ENCODE data around the gene CSTF1.
"Not testable (repeated sequence)": the region's sequence is repeated elsewhere in the genome, so short reads cannot be mapped to it uniquely, and the experiment has no call there.

The CSTF1 gene

GRCh38 chr20:56395166-56395565 is 2.7 kb downstream of the CSTF1 start:
- in situ Hi-C loops (cut with MboI; ENCODE audit: low pct_unique_long_range_greater_than_20kb, low sequenced_read_pairs) = no loop called here
- no peak for DNase-seq

GRCh38 chr20:56400001-56400640 is 7.7 kb downstream of the CSTF1 start:
- DNase-seq = peak; percentile 84
- in situ Hi-C loops (cut with MboI; ENCODE audit: low pct_unique_long_range_greater_than_20kb, low sequenced_read_pairs) = no loop called here

- no peak for DNase-seq
- in situ Hi-C loops (cut with MboI; ENCODE audit: low pct_unique_long_range_greater_than_20kb, low sequenced_read_pairs) = no loop called here
These were observed 11.0 kb downstream of the CSTF1 start for GRCh38 chr20:56403465-56403864.

- DNase-seq; in situ Hi-C loops (cut with MboI; ENCODE audit: low pct_unique_long_range_greater_than_20kb, low sequenced_read_pairs): not testable (repeated sequence)
These were observed 12.9 kb downstream of the CSTF1 start for GRCh38 chr20:56405356-56405755.

- DNase-seq = no peak
- in situ Hi-C loops (cut with MboI; ENCODE audit: low pct_unique_long_range_greater_than_20kb, low sequenced_read_pairs) = no loop called here
These were observed 14.5 kb downstream of the CSTF1 start for GRCh38 chr20:56406910-56407309.

GRCh38 chr20:56409521-56409920 is 17.1 kb downstream of the CSTF1 start:
- peak; percentile 21 for DNase-seq
- in situ Hi-C loops (cut with MboI; ENCODE audit: low pct_unique_long_range_greater_than_20kb, low sequenced_read_pairs) = no loop called here

- in situ Hi-C loops (cut with MboI; ENCODE audit: low pct_unique_long_range_greater_than_20kb, low sequenced_read_pairs) = no loop called here
- no peak for DNase-seq
These were observed 17.5 kb downstream of the CSTF1 start for GRCh38 chr20:56409956-56410355.

- DNase-seq; in situ Hi-C loops (cut with MboI; ENCODE audit: low pct_unique_long_range_greater_than_20kb, low sequenced_read_pairs): not testable (repeated sequence)
These were observed 18.8 kb downstream of the CSTF1 start for GRCh38 chr20:56411287-56411686.

- DNase-seq = peak; percentile 97
- in situ Hi-C loops (cut with MboI; ENCODE audit: low pct_unique_long_range_greater_than_20kb, low sequenced_read_pairs) = no loop called here
These were observed 19.5 kb downstream of the CSTF1 start, which contains the start of gene CASS4 for GRCh38 chr20:56411759-56412472. CASS4 (plus strand) TSS chr20:56412260; CDS start chr20:56412459, 199 bp downstream.

- in situ Hi-C loops (cut with MboI; ENCODE audit: low pct_unique_long_range_greater_than_20kb, low sequenced_read_pairs) = no loop called here
These were observed 20.0 kb downstream of the CSTF1 start for GRCh38 chr20:56412473-56412790.

GRCh38 chr20:56412949-56413348 is 20.5 kb downstream of the CSTF1 start:
- no peak for DNase-seq

More at GRCh38 chr20:56412473-56412790, 20.0 kb downstream of the CSTF1 start:
- no peak for DNase-seq

GRCh38 chr20:56414842-56415765 is 22.7 kb downstream of the CSTF1 start:
- no peak for DNase-seq
- in situ Hi-C loops (cut with MboI; ENCODE audit: low pct_unique_long_range_greater_than_20kb, low sequenced_read_pairs) = no loop called here

More at GRCh38 chr20:56412949-56413348, 20.5 kb downstream of the CSTF1 start:
- in situ Hi-C loops (cut with MboI; ENCODE audit: low pct_unique_long_range_greater_than_20kb, low sequenced_read_pairs) = no loop called here

- in situ Hi-C loops (cut with MboI; ENCODE audit: low pct_unique_long_range_greater_than_20kb, low sequenced_read_pairs) = no loop called here
- no peak for DNase-seq
These were observed 25.0 kb downstream of the CSTF1 start for GRCh38 chr20:56417402-56417801.

GRCh38 chr20:56417911-56418310 is 25.5 kb downstream of the CSTF1 start:
- DNase-seq = no peak
- in situ Hi-C loops (cut with MboI; ENCODE audit: low pct_unique_long_range_greater_than_20kb, low sequenced_read_pairs) = no loop called here

GRCh38 chr20:56418385-56418861 is 26.0 kb downstream of the CSTF1 start:
- in situ Hi-C loops (cut with MboI; ENCODE audit: low pct_unique_long_range_greater_than_20kb, low sequenced_read_pairs) = no loop called here
- peak; percentile 64 for DNase-seq

GRCh38 chr20:56420028-56420427 is 27.6 kb downstream of the CSTF1 start:
- no peak for DNase-seq
- in situ Hi-C loops (cut with MboI; ENCODE audit: low pct_unique_long_range_greater_than_20kb, low sequenced_read_pairs) = no loop called here

GRCh38 chr20:56420940-56421688 is 28.7 kb downstream of the CSTF1 start:
- in situ Hi-C loops (cut with MboI; ENCODE audit: low pct_unique_long_range_greater_than_20kb, low sequenced_read_pairs) = no loop called here
- DNase-seq = peak; percentile 14

GRCh38 chr20:56422076-56422823 is 29.8 kb downstream of the CSTF1 start:
- in situ Hi-C loops (cut with MboI; ENCODE audit: low pct_unique_long_range_greater_than_20kb, low sequenced_read_pairs) = no loop called here
- DNase-seq = peak; percentile 71
